ENCODE data around the gene PON2.

GRCh38 chr7:95476072-95476847 is 41.4 kb upstream of the PON2 start:
- TF ChIP-seq CTCF (IDR thresholded peaks at IDR 0.05) (no peak), NR2C2 (CRISPR knock-in tag; IDR thresholded peaks at IDR 0.05) (no peak)
